ENCODE measurements around the gene CHRNB4. TPM values are rescaled to one million over a fixed set of nuclear protein-coding genes. Genes with fewer than 3 reads are reported as not detected.

Gene CHRNB4
- total RNA-seq, 1 experiment from 2014 or later, result 4.3 TPM

DNA sequence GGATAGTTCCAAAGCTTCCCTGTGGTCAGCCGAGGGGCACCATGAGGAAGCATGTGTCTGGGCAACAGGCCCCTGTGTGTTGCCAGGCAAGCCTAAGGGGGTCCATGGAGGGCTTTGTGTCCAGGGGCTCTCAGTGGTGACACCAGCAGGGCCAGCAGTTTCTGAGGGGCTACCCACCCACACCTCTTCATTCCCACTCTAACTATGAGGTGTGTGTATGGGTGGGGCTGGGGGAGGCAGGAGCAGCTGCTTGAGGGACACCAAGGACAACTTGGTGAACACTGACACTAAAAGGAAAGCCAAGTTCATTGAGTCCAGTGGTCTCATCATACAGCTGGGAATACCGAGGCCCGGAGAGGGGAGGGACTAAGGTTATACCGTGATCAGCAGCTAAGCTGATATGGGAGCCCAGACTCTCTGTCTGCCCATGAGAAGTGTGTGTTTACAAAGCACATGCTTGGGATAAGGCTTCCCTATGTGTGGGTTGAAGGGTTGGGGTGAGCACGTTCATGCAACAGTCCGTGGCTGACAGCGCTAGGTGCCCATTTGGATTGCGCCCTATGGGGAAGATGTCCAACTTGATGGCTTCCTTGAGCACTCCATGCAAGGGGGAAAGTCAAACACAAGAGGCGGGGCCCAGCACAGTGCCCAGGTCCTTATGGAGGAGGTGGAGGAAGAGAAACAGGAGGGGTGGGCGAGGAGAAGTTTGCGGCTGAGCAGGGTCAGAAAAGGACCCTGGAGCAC is 34.8 kb upstream of the CHRNB4 start:
- no peak overlapping the region for H3K4me3 ChIP-seq (ENCODE audit: insufficient read depth, low read depth, low read length)
- H3K27me3 ChIP-seq (ENCODE audit: control insufficient read depth, insufficient read depth, low read length), result no peaks in the 10 kb centered on the region; the same call in none of the 2 replicates
- H3K36me3 ChIP-seq (replicated peaks; ENCODE audit: control insufficient read depth, insufficient read depth, low read length), result no peaks in the 10 kb centered on the region
- DNase-seq, result no peak

DNA sequence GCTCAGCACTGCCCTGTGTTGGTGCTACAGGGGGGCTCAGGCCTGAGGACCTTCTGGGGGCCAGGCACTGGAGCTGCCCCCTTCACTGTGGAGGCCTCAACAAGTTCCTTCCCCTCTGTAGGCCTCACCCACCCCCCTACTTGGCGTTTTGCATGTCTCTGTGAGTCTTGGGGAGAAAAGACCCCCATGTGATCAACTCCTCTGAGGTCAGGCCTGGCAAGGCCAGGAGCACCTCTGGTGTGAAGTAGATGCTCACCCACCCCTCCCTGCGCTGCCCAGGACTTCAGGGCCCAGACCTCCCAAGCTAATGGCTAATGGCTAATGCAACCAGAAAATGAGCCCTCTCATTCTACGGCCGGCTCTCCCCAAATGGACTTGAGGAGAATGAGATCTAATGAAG is 34.2 kb upstream of the CHRNB4 start:
- no peak overlapping the region for H3K4me3 ChIP-seq (ENCODE audit: insufficient read depth, low read depth, low read length)
- no peaks in the 10 kb centered on the region; the same call in none of the 2 replicates for H3K27me3 ChIP-seq (ENCODE audit: control insufficient read depth, insufficient read depth, low read length)
- no peak for DNase-seq
- no peaks in the 10 kb centered on the region for H3K36me3 ChIP-seq (replicated peaks; ENCODE audit: control insufficient read depth, insufficient read depth, low read length)

DNA sequence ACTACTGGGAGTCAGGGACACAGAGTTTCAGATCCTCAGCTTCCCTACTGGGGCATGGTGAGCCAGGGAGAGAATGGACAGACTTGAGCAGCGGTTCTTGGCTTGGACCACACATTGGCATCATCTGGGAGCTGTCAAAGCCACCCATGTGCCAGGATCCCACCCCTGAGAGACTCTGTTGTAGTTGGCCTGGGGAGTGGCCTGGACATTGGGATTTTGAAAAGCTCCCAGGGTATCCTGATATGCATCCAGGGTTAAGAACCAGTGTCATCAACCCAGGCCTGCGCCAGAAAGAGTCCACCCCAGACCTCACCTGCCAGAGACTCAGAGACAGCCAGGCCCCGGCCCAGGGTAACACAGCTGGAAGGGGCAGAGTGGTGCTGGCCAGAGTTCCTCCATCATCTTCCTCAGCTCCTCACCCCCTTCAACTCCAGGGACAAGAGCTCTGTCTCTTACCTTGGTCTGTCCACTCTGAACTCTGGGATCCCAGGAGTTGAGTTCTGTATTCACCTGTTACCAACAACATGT is 33.0 kb upstream of the CHRNB4 start:
- H3K27me3 ChIP-seq (ENCODE audit: control insufficient read depth, insufficient read depth, low read length), result no peaks in the 10 kb centered on the region; the same call in none of the 2 replicates
- H3K4me3 ChIP-seq (ENCODE audit: insufficient read depth, low read depth, low read length), result no peak overlapping the region
- H3K36me3 ChIP-seq (replicated peaks; ENCODE audit: control insufficient read depth, insufficient read depth, low read length), result no peaks in the 10 kb centered on the region
- DNase-seq, result no peak

DNA sequence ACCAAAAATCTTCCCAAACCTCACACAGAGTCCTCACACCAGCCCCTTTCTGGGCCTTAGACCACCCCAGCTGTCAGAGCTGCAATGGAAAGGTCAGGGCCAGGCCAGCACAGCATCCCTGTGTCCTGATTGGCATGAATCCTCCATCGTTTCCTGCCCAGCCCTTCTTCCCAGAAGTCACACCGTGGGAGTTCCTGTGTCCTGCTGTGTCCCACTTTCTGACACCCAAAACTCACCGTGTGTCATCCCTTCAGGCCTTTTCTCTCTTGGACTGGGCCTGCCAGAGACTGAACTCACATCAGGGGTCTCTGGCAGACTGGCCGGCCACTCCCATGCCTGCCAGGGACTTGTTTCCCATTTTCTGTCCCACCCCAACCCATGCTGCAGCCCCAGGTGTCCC is 32.5 kb upstream of the CHRNB4 start:
- no peak for DNase-seq
- Histone ChIP-seq H3K27me3 (ENCODE audit: control insufficient read depth, insufficient read depth, low read length) (no peaks in the 10 kb centered on the region; the same call in none of the 2 replicates), H3K36me3 (replicated peaks; ENCODE audit: control insufficient read depth, insufficient read depth, low read length) (no peaks in the 10 kb centered on the region), H3K4me3 (ENCODE audit: insufficient read depth, low read depth, low read length) (no peak overlapping the region)

DNA sequence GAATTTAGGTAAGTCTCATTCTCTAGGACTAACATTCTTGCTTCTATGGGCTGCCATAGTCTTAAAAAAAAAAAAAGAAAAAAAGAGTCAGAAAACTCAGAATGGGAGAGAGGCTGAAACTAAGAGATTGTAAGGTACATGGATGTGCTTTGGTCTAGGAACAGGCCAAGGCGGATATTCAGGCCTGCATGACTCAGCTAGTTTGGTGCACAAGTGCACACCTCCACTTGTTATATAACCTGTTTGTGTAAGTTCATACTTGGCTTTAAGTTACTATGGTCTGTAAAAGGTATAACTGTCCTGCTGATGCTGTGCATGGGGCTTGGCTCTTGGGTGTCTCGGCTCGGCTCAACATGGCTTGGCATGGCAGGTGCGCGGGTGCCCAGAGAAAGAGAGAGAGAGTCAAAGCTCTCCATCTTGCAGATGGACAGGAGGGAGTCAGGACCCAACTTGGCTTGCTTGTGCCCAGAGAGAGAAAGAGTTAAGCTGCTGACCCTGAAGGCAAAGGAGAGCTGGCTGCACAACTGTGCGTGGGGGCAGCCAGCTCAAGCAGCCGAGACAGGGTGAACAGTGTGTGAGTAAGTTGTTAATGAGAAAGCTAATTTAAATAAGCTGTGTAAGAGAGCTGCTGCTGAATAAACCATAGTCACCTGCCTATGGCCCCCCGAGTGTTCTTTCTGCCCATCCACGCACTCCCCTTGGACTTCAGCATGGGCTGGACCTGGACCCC is 31.4 kb upstream of the CHRNB4 start:
- Histone ChIP-seq H3K27me3 (ENCODE audit: control insufficient read depth, insufficient read depth, low read length) (no peaks in the 10 kb centered on the region; the same call in none of the 2 replicates), H3K36me3 (replicated peaks; ENCODE audit: control insufficient read depth, insufficient read depth, low read length) (no peaks in the 10 kb centered on the region), H3K4me3 (ENCODE audit: insufficient read depth, low read depth, low read length) (no peak overlapping the region)
- no peak for DNase-seq

DNA sequence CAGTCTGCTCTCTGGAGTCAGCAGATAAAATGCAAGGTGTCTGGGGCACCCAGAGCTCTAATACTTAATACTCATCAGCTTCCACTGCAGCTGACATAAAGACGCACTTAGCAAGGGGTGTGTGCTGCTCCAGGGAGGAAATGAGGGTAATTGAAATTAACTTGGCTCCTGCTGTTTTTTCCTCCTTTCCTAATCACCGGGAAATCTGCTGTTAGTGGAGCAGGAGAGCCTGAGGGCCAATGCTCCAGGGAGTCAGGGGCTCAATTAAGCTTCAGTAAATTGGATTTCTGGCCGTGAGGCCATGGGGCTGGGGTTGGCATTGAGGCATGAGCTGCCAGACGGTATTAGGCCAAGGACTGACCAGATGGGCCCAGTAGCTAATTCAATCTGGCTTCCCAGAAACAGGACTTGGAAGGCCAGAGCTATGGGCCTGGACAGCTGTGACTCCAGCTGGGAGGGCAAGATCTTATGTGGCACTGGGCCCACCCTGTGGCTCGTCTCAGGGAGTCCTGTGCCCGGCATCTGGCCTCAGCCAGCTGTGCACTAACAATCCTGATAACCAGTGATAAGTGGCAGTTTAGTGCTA is 30.7 kb upstream of the CHRNB4 start:
- H3K27me3 ChIP-seq (ENCODE audit: control insufficient read depth, insufficient read depth, low read length), result no peaks in the 10 kb centered on the region; the same call in none of the 2 replicates
- H3K36me3 ChIP-seq (replicated peaks; ENCODE audit: control insufficient read depth, insufficient read depth, low read length), result no peaks in the 10 kb centered on the region
- H3K4me3 ChIP-seq (ENCODE audit: insufficient read depth, low read depth, low read length), result no peak overlapping the region
- DNase-seq, result peak; percentile 63

DNA sequence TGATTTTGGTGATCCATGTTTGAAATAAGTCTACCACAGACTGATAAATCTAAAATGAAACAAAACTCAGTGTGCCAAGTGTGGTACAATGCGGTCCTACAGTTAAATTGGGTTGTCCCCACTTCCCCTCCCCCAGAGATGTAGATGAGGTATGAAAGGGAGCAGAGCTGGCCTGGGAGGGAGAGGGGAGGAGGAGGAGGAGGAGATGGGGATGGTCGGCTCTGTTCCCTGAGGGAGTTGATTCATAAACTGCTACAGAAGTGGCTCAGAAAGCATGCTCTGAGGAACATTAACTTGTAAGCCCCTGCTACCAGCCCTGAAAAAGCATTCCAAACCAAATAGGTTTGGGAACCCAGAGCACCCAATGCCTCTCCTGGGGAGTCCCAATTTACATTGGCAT is 28.0 kb upstream of the CHRNB4 start:
- Histone ChIP-seq H3K36me3 (replicated peaks; ENCODE audit: control insufficient read depth, insufficient read depth, low read length) (no peaks in the 10 kb centered on the region), H3K27me3 (ENCODE audit: control insufficient read depth, insufficient read depth, low read length) (no peaks in the 10 kb centered on the region; the same call in none of the 2 replicates), H3K4me3 (ENCODE audit: insufficient read depth, low read depth, low read length) (no peak overlapping the region)
- no peak for DNase-seq

DNA sequence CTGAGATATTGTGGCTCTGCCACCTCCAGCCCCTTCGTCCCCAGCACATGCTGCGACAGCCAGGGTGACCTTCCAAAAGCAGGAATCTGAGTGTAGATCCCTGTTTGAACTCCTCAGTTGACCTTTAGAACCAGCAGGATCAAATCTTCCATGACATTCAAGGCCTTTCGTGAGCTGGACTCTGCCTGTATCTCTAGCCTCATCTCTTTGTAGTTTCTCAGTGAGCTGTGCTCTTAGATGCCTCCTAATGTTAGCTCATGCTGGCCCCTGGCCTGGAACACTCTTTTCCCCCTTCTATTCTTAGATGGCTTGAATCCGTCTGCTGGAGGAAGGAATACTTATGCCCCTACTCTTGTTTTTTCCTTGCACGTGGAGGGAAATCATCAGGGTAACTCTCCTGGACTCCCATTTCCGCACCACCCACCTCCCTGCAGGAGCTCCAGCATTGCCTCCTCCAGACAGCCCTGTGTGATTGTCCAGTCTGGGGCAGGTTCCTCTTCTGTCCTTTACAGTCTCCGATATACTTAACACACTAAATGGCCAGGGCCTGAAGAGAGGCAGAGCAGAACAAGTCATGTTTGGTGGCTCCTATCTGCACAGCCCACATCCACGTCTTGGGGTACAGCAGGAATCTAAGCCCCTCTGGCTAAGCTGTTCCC is 26.7 kb upstream of the CHRNB4 start:
- no peaks in the 10 kb centered on the region; the same call in none of the 2 replicates for H3K27me3 ChIP-seq (ENCODE audit: control insufficient read depth, insufficient read depth, low read length)

DNA sequence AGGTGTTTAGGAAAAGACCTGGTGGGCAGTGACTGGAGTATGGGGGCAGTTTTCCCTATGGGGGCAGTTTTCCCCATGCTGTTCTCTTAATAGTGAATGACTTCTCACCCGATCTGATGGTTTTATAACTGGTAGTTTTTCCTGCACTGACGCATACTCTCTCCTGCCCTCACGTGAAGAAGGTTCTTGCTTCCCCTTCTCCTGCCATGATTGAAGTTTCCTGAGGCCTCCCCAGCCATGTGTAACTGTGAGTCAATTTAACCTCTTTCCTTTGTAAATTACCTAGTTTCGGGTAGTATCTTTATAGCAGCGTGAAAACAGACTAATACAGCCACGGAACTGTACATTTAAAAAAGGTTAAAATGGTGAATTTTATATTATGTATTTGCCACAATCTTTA is 25.0 kb upstream of the CHRNB4 start:
- no peak for DNase-seq
- Histone ChIP-seq H3K27me3 (ENCODE audit: control insufficient read depth, insufficient read depth, low read length) (no peaks in the 10 kb centered on the region; the same call in 1 of the 2 replicates), H3K4me3 (ENCODE audit: insufficient read depth, low read depth, low read length) (no peak overlapping the region), H3K36me3 (replicated peaks; ENCODE audit: control insufficient read depth, insufficient read depth, low read length) (no peaks in the 10 kb centered on the region)

More for the DNA sequence above, 26.7 kb upstream of the CHRNB4 start:
- no peak for DNase-seq
- no peak overlapping the region for H3K4me3 ChIP-seq (ENCODE audit: insufficient read depth, low read depth, low read length)
- no peaks in the 10 kb centered on the region for H3K36me3 ChIP-seq (replicated peaks; ENCODE audit: control insufficient read depth, insufficient read depth, low read length)

DNA sequence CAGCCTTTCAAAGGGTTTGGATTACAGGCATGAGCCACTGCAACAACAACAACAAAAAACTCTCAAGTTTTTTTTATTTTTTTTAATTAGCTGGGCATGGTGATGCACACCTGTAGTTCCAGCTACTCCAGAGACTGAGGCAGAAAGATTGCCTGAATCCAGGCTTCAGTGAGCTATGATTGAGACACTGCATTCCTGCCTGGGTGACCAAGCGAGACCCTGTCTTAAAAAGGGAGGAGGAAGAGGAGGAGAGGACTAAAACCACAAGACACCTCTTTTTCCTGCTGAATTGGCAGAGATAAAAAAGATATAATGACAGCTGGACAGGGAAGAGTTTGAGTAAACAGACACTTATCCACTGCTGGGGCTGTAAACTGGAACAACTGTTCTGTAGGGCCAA is 22.7 kb upstream of the CHRNB4 start:
- Histone ChIP-seq H3K36me3 (replicated peaks; ENCODE audit: control insufficient read depth, insufficient read depth, low read length) (no peaks in the 10 kb centered on the region), H3K27me3 (ENCODE audit: control insufficient read depth, insufficient read depth, low read length) (no peaks in the 10 kb centered on the region; the same call in 1 of the 2 replicates), H3K4me3 (ENCODE audit: insufficient read depth, low read depth, low read length) (no peak overlapping the region)
- no peak for DNase-seq

DNA sequence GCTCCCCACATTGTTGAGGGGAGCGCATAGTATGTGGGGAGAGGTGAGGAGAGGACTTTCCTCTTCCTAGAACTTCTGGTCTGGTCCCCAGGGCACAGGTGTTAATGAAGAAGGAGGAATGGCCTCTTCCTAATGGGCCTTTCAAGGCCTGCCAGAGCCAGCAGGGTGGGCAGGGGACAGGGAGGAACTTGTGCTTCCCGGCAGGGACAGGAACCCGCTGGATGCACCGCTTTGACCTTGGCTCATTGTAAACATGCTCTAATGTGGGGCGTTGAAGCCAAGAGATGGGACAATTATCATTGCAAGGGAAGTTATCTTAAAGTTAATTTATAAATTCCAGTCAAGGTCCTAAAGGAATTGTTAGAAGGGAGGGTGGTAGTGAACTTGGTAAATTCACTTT is 21.0 kb upstream of the CHRNB4 start:
- H3K36me3 ChIP-seq (replicated peaks; ENCODE audit: control insufficient read depth, insufficient read depth, low read length), result no peaks in the 10 kb centered on the region
- DNase-seq, result no peak
- H3K27me3 ChIP-seq (ENCODE audit: control insufficient read depth, insufficient read depth, low read length), result no peaks in the 10 kb centered on the region
- no peak overlapping the region for H3K4me3 ChIP-seq (ENCODE audit: insufficient read depth, low read depth, low read length)

DNA sequence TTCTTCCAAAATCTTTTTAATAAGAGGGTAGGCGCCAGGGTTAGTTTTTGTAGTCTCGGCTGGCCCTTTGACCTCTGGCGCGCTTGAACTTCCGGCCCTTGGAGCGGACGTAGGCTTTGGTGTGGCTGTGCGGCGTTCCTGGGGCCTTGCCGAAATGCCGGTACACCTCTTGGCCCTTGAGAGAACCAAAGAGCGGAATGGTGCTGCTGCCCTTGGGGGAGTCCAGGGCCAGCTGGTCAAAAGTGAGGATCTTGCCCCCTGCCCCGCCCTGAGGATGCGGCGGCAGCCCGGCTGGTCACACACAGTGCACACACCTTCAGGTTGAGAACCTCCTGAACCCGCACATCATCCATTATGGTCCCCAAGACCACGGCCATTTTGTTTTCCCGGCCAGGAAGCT is 20.0 kb upstream of the CHRNB4 start:
- Histone ChIP-seq H3K36me3 (replicated peaks; ENCODE audit: control insufficient read depth, insufficient read depth, low read length) (no peaks in the 10 kb centered on the region), H3K4me3 (ENCODE audit: insufficient read depth, low read depth, low read length) (no peak overlapping the region), H3K27me3 (ENCODE audit: control insufficient read depth, insufficient read depth, low read length) (no peaks in the 10 kb centered on the region)
- no peak for DNase-seq

DNA sequence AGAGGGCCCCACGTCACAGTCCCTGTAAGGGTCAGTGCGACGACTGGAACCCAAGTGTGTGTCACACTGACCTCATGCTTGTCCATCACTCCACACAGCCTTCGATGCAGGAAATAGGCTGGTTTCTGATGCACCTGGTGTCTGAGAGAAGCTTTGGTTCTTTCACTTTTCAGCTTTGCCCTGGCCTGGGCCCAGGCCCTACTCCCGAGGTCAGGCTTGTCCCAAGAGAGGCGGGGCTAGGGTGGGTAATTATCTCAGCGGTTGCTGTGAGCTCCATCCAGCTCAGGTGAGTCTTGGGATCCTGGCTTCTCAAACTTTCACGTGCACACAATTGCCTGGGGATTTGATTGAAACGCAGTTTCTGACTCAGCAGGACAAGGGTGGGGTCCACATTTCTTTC is 19.6 kb upstream of the CHRNB4 start:
- Histone ChIP-seq H3K4me3 (ENCODE audit: insufficient read depth, low read depth, low read length) (no peak overlapping the region), H3K36me3 (replicated peaks; ENCODE audit: control insufficient read depth, insufficient read depth, low read length) (no peaks in the 10 kb centered on the region), H3K27me3 (ENCODE audit: control insufficient read depth, insufficient read depth, low read length) (no peaks in the 10 kb centered on the region)
- DNase-seq, result no peak

DNA sequence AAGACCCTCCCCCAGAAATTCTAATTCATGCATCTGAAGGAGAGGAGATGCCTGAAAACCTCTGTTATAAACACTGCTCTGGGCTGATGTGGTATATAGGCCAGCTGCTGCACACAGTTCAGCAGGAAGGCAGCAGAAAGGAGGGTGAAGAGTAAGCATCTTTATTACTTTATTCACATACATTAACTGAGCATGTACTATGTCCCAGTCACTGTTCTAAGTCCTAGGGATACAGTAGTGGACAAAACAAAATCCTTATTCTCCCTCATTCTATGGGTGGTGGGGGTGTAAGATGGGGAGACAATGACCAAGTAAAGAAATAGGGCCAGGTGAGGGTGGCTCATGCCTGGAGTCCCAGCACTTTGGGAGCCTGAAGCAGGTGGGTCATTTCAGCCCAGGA is 17.8 kb upstream of the CHRNB4 start:
- no peak overlapping the region for H3K4me3 ChIP-seq (ENCODE audit: insufficient read depth, low read depth, low read length)
- no peaks in the 10 kb centered on the region for H3K27me3 ChIP-seq (ENCODE audit: control insufficient read depth, insufficient read depth, low read length)
- DNase-seq, result no peak
- no peaks in the 10 kb centered on the region for H3K36me3 ChIP-seq (replicated peaks; ENCODE audit: control insufficient read depth, insufficient read depth, low read length)
